SK-N-SH treated with all-trans-retinoic acid at 6 μM for 48 hours (cell line): ENCODE measurements around the gene OSBPL2.

ENCODE experiments used
- ARNTL ChIP-seq: fragments of 450-650 bp; formaldehyde crosslinking; IDR thresholded peaks from 2 replicates; pipeline ENCODE4 v1.5.0; 2020; ENCODE audit warnings: low read depth, mild to moderate bottlenecking, moderate library complexity, borderline replicate concordance
- ISL1 ChIP-seq: fragments of 250-450 bp; sonication (Bioruptor Pico); IDR thresholded peaks from 2 replicates; pipeline ENCODE4 v2.1.2; 2022; ENCODE audit warnings: mild to moderate bottlenecking, moderate library complexity
- ZFP30 ChIP-seq: fragments of 450-650 bp; formaldehyde crosslinking; IDR thresholded peaks from 2 replicates; pipeline ENCODE4 v1.5.0; 2022; ENCODE audit warnings: mild to moderate bottlenecking, moderate library complexity
- ZNF70 ChIP-seq: fragments of 450-650 bp; formaldehyde crosslinking; IDR thresholded peaks from 2 replicates; pipeline ENCODE4 v1.5.0; 2020; ENCODE audit warnings: mild to moderate bottlenecking, moderate library complexity
- TF ChIP-seq, protein P1 (sequence below): fragments of 250-450 bp; sonication (Bioruptor Pico); IDR thresholded peaks from 2 replicates; pipeline ENCODE4 v1.8.0; 2020; ENCODE audit warnings: mild to moderate bottlenecking, moderate library complexity, borderline replicate concordance

DNA sequence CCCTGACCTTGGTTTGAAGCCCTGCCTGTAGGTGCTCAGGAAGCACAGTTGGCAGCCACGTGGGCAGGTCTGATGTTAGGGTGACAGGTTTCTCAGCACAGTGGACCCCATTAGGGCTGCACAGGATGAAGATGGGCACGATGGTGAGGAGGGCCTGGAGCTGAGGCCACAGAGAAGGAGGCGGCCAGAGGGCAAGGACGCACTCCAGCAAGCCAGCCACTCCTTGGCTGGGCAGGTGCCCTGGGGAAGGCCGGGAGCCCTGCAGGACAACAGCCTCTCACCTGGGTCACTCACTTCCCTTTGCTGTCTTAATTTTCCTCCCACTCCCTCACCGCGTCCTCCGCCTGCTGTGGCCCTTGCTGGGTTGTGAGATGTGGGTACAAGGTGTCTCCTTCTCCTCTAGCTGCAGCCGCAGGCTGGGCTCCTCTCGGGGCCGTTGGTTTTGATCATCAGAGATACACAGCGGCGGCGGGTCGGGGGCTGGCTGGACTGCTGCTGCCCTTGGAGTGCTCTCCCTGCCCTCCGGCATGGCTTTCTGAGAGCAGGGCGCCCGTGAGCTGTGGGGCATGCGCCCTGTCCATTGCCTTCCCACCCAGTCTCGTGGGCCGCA lies 5.7 kb downstream of the OSBPL2 start:
- no peak for TF ChIP-seq ZNF70 (CRISPR knock-in tag)
- TF ChIP-seq, protein P1, sequence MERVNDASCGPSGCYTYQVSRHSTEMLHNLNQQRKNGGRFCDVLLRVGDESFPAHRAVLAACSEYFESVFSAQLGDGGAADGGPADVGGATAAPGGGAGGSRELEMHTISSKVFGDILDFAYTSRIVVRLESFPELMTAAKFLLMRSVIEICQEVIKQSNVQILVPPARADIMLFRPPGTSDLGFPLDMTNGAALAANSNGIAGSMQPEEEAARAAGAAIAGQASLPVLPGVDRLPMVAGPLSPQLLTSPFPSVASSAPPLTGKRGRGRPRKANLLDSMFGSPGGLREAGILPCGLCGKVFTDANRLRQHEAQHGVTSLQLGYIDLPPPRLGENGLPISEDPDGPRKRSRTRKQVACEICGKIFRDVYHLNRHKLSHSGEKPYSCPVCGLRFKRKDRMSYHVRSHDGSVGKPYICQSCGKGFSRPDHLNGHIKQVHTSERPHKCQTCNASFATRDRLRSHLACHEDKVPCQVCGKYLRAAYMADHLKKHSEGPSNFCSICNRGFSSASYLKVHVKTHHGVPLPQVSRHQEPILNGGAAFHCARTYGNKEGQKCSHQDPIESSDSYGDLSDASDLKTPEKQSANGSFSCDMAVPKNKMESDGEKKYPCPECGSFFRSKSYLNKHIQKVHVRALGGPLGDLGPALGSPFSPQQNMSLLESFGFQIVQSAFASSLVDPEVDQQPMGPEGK (CRISPR knock-in tag) = no peak
- no peak for TF ChIP-seq ZFP30
- no peak for TF ChIP-seq ARNTL (CRISPR knock-in tag)
- no peak for TF ChIP-seq ISL1
